NCI-H1092 treated with DMSO at 0.1 percent for 48 hours (cell line): ENCODE results near the gene FBXO41.
"Not testable (repeated sequence)": the region's sequence is repeated elsewhere in the genome, so short reads cannot be mapped to it uniquely, and the experiment has no call there.

Source experiments
- DNase-seq: peaks from one replicate; lab custom pipeline; 2025; lab: John Stamatoyannopoulos, UW

FBXO41 gene

DNA sequence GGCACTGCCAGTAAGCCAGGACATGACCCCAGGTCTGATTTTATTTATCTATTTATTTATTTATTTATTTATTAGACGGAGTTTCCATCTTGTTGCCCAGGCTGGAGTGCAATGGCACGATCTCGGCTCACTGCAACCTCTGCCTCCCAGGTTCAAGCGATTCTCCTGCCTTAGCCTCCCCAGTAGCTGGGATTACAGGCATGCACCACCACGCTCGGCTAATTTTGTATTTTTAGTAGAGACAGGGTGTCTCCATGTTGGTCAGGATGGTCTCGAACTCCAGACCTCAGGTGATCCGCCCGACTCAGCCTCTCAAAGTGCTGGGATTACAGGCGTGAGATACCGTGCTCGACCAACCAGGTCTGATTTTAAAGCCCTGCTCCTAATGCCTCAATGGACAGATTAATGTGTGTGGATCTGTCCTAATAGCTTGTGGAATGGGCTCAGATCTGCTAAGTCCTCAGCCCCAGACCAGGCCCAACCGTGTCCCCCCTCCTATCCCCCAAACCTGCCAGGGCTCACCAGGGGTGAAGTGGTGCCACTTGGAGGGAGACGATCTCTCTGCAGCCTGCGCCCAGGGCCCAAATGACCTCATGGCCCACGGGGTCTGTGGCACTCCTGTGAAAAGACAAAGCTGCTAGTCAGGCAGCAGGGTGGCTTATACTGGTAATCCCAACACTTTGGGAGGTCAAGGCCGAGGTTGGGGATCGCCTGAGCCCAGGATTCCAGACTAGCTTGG is 21.4 kb downstream of the FBXO41 start:
- DNase-seq, result not testable (repeated sequence)

GRCh38 chr2:73262108-73262651 is 22.1 kb downstream of the FBXO41 start:
- DNase-seq, result no peak

GRCh38 chr2:73260338-73260984 is 23.8 kb downstream of the FBXO41 start:
- no peak for DNase-seq

GRCh38 chr2:73259704-73260337 is 24.5 kb downstream of the FBXO41 start:
- no peak for DNase-seq

- DNase-seq, result no peak
Measured at GRCh38 chr2:73259276-73259675, 25.0 kb downstream of the FBXO41 start.

DNA sequence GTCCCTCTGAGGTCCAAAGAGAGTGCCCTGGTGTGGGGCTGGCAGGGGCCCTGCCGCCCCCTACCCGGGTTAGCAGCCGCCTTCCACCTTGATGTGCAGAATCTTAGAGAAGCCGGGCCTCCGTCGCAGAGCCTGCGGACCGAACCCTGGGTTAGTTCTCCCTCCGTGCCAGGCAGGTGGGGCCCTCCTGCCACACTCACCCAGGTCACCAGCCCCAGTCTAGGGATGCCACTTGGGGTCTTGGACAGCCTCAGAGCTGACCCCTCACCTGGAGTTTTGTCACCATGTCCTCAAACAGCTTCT is 25.4 kb downstream of the FBXO41 start:
- DNase-seq, result no peak

GRCh38 chr2:73258186-73258912 is 25.9 kb downstream of the FBXO41 start:
- no peak for DNase-seq

DNA sequence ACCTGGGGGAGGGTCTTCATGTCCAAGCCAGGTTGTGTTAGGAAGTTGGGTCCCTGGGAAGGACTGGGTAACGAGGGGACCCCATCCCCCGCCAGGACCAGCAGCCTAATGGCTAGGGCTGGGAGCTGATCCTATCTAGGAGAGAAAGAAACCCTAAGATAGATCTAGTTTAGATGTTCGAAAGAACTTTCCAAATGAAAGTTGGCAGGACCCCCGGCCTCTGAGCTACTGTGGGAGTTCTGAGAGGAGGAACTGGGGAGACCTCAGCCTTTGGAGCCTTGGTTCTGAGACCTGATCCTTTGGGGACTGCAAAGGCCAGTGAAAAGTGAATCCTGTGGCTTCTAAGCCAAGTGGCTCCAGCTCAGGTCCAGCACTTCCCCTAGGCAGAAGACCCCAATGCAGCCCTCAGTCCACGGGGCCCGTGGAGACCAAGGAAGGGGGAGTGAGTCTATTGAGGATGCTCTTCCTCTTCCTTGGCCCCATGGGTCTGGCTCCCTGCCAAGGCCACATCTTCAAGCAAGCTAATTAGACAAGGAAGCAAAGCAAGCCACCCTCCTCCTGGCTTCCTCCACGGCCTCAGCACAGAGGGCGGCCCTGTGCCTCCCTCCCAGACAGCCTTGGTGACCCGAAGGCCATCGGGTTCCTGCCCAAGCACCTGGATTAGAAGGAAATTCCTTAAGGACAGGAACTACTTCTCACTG is 26.7 kb downstream of the FBXO41 start:
- no peak for DNase-seq

DNA sequence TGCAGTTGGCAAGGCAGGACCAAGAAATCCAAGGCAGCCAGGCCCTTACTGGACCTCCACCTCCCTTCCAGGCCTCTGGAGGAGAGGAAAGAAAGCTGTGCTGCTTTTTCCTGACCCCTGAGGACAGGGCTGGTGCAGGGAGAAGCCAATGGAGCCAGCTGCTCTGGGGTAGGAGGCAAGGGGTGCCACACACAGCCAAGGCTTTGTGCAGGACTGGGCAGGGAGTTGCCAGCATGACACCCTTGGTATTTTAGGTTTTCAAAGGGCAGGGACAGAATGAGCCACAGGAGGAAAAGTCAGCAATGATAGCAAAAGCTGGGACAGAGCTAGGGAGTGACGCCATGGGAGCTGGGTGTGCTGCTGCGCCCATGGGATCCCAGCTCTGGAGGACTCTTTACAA is 27.3 kb downstream of the FBXO41 start:
- DNase-seq, result no peak

GRCh38 chr2:73256618-73256922 is 27.7 kb downstream of the FBXO41 start:
- no peak for DNase-seq

DNA sequence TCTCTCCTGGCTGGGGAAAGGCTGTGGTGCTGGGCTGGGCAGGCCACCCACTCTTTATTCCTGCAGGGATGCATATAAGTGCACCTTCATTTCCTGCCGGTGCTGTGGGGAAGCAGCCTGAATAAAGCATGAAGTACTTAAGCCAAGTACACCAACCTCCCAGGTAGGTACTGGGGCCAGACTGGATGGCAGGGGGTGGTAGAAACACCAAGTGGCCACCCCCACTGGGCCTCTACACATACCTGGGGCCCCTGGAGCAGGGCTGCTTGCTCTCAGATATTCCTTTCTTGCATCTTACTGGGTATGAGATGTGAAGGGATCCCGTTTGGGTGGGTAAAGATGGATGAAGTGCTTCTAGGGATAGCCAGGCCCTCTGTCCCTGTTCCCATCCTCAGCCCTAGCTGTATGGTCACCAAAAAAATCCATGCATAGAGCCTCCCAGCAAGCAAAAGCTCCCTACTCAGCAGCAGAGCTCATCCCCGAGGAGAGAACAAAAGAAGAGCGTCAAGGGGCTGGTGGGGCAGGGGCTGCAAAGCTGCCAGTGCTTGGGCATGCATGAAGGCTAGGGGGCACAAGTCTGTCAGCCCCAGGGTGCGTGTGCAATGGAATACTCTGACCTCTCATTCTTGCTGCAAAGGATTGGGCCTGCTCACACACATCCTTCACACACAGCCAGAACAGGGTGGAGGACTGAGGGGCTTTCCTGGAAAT is 28.2 kb downstream of the FBXO41 start:
- no peak for DNase-seq

- DNase-seq, result no peak
Measured at GRCh38 chr2:73255007-73255644, 29.2 kb downstream of the FBXO41 start.

- DNase-seq, result no peak
Measured at GRCh38 chr2:73254343-73255006, 29.8 kb downstream of the FBXO41 start.

GRCh38 chr2:73253901-73254300 is 30.4 kb downstream of the FBXO41 start:
- no peak for DNase-seq

DNA sequence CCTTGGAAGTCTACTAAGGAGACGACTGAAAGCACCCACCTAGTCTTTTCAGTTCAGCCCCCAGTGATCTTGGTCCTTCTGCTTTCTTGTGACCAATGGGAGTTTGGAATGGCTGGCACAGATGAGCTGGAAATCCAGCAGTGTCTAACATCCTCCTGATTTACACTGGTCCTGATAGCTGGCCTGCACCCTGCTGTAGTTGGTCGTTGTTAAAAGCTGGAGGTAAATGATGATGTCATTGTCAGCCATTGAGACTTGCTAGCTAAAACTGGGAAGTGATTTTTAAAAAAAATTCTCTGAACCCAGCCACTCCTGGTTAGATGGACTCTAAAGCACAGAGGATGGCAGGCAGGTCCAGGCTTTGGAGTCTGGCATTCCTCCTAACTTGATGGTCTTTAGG is 30.9 kb downstream of the FBXO41 start:
- no peak for DNase-seq

DNA sequence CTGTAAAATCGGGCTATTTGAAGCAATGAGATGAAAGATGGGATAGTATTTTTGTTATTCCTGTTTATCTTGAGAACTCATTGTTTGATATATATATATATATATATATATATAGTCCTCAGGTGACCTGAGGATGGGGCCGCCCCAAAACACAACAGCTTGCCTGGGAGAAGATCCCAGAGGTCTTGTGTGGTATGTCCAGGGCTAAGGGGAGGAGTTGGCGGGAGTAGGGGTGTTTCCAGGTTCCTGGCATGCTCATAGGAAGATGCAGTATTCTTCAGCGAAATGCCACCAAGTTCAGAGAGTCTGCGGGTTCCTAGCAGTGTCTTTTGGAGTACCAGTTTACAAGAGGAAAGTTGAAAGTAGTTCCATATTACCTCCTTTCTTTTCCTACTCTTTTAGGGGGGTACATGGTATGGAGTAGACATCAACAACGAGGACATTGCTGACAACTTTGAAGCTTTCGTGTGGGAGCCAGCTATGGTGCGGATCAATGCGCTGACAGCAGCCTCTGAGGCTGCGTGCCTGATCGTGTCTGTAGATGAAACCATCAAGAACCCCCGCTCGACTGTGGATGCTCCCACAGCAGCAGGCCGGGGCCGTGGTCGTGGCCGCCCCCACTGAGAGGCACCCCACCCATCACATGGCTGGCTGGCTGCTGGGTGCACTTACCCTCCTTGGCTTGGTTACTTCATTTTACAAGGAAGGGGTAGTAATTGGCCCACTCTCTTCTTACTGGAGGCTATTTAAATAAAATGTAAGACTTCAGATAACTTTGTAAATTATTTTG is 31.8 kb downstream of the FBXO41 start:
- DNase-seq, result no peak

DNA sequence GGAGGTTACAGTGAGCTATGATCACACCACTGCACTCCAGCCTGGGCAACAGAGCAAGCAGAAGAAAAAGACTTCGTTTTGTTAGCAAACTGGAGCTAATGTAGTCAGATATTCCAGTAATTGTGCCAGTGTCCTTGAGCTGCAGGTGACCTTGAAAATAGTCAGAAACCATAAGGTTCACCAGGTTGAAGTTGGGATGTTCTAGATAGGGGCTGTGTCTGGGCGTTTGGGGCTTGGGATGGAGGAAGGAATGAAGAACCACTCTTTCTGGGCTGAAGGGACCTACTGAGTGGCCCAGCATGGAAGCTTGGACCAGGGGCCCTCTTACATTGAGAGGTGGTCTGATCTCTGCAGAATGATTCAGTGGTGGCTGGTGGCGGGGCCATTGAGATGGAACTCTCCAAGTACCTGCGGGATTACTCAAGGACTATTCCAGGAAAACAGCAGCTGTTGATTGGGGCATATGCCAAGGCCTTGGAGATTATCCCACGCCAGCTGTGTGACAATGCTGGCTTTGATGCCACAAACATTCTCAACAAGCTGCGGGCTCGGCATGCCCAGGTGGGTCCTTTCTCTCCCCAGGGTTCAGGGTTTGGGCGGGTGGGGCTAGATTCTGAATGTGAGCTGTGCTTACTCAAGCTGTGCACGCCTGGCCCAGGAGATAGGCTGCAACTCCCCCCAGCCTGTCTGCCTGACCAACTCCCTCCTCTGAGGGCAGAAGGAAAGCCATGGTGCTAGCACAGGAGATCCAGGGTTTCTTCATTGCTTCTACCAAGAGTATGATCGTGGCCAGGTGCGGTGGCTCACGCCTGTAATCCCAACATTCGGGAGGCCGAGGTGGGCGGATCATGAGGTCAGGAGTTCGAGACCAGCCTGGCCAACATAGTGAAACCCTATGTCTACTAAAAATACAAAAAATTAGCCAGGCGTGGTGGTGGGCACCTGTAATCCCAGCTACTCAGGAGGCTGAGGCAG is 33.1 kb downstream of the FBXO41 start:
- DNase-seq, result no peak

- DNase-seq, result no peak
Measured at GRCh38 chr2:73249636-73250035, 34.6 kb downstream of the FBXO41 start.
